Measurements from ENCODE around the gene ARHGEF17.
"Not testable (repeated sequence)": the region's sequence is repeated elsewhere in the genome, so short reads cannot be mapped to it uniquely, and the experiment has no call there.

Gene ARHGEF17

DNA sequence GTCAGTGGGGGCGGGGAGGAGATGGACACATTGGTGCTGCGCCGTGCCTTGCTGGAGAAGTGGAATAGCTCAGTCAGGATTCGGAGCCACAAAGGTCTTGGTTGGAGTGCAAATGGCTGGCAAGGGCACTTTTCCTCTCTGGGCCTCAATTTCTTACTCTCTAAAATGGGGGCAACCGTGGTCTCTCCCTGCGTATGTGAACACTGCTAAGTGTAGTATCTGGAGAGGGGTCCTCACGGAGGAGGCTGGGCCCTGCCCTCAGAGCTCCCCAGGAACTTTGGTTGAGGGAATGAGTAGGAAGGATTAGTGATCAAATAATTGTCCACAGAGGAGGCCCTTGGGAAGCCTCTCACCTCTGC lies 35.4 kb upstream of the ARHGEF17 start:
- no peak for DNase-seq

DNA sequence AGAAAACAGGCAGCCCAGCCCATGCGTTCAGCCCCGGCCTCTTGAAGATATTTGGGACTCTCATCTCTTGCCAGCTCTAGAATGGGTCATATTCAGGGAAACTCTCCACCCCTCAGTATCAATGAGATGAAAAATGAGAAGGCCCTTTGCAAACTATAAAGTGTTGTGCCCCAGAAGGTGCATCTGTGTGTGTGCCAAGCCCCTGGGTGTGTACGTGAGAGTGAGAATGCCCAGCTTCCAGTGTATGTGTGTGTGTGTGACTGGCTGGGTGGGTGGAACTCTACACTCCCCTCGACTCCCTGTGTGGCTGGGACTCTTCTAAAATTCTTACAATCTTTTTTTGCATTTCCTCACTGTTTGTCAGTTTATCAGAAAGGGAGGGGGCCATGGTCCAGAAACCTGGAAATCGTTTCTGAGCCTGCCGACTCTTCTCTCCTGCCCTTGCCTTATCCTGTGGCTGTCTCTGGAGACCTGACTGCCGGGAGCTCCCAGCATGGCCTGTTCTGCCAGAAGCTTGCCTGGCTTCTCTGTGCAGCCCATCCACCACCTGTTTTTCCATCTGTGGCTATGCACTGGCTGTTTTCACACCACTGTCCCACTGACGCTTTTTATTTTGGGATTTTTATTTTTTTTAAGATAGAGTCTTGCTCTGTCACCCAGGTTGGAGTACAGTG lies 34.7 kb upstream of the ARHGEF17 start:
- no peak for DNase-seq

DNA sequence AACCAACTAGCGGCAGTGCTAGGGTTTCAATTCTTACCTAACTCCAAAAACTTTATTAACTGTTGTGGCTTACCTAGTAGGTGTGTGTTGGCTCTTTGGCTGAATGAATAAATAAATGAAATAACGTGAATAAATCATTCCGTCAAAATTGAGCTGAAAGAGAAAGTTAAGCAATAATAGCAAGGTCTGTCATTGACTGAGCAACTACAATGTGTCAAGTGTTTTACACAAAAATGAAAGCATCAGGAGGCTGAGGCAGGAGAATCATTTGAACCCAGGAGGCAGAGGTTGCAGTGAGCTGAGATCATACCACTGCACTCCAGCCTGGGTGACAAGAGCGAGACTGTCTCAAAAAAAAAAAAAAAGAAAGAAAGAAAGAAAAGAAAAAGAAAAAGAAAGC lies 33.9 kb upstream of the ARHGEF17 start:
- not testable (repeated sequence) for DNase-seq

DNA sequence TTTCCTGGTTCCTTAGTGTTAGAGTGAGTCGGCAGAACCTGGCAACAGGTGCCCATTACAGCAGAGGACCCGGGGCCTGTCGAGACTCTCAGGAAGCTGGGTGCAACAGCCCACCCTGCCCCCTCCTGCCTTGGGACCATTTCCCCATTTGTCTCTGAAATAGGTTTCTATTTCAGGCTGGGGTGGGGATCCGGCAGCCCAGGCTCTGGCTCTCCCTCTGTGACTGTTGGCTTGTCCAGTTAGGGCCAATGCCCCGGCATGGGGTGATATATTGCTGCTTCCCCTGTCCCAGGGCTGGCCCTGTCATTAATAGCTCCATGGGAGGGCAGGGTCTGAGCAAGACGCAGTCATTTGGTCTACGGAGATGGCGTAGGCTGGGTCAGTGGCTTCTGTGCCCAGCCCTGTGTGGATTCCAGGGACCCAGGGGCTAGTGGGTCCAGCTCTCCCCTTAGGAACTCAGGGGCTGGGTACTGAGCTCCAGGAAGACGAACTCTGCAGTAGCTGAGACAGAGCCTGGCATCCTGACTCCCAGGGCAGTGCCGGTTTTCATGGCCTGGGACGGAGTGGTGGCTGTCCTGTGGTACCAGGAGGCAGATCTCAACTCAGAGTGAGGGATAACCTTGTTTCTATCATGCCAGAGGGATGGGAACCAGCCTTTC lies 33.2 kb upstream of the ARHGEF17 start:
- DNase-seq = no peak

DNA sequence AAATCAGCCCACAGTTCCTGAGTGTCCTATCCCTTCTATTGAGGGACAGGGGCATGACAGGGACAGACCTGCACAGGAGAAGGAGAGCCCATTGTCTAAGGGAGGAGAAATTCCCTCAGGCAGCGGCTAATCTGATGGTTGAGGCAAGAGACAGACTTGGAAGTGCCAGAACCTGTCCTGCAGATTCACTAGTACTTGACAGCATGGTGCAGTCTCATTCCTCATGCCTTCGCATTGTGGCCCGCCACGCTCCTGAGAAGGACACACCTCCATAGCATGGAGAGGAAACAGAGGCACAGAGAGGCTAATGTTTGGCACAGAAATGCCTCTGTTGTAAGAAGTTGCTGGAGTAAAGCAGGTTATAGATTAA lies 32.7 kb upstream of the ARHGEF17 start:
- DNase-seq = no peak

DNA sequence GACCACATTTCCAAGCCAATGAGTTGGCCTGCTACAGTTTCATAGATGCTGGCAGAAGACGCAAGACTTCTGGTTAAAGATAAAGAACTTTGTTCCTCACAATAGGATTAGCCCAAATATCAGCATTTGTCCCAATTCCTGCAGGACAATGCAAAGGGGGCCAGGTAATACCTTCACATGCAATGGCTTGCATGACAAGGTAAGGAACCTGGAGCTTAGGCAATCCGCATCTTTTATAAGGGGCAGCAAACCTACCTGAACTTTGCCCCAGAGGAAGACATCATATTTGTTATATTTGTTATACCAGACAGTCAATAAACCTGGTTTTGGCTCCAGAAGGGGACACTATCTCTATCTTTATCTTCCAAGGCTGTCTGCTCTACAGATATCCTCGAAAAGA lies 30.6 kb upstream of the ARHGEF17 start:
- DNase-seq = no peak

DNA sequence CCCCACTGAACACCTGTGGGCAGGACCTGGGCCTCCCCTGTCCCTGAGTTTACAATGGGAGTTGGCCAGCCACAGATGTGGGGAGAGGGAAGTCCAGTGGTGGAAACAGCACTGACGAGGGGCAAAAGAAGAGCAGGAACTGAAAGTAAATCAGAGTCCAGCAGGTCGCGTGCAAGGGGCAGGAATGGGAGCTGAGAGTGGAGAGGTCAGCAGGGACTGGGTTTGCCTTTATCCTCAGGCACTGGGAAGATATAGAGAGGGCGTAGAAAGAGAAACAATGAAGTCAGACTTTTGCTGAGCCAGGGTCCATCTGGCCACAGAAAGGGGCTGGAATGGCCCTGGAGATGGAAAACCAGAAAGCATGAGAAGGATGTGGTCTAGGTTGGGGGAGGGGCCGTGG lies 27.4 kb upstream of the ARHGEF17 start:
- no peak for DNase-seq

DNA sequence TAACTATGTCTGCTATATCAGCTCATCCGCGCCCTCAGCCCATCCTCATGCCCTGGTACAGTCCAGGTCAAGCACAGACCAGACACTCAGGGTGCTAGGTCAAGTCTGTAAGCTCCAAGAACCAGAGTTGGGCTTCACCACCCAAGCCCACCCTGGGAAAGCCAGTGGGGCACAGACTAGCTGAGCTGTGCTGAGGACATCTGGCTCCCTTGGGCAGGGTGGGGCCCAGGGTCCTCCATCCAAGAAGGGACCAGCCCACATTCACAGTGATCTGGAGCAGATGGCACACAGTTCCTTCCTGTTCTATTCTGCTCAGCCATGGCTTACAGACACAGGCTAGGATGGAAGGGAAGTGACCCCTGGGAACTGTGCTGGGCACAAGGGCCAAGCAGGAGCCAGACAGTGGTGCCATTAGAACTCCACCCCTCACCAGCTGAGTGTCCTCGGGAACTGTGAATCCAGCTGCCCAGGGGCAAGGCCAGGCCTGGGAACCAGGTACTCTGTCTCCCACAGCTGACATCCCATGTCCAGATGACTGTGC lies 26.8 kb upstream of the ARHGEF17 start:
- no peak for DNase-seq

DNA sequence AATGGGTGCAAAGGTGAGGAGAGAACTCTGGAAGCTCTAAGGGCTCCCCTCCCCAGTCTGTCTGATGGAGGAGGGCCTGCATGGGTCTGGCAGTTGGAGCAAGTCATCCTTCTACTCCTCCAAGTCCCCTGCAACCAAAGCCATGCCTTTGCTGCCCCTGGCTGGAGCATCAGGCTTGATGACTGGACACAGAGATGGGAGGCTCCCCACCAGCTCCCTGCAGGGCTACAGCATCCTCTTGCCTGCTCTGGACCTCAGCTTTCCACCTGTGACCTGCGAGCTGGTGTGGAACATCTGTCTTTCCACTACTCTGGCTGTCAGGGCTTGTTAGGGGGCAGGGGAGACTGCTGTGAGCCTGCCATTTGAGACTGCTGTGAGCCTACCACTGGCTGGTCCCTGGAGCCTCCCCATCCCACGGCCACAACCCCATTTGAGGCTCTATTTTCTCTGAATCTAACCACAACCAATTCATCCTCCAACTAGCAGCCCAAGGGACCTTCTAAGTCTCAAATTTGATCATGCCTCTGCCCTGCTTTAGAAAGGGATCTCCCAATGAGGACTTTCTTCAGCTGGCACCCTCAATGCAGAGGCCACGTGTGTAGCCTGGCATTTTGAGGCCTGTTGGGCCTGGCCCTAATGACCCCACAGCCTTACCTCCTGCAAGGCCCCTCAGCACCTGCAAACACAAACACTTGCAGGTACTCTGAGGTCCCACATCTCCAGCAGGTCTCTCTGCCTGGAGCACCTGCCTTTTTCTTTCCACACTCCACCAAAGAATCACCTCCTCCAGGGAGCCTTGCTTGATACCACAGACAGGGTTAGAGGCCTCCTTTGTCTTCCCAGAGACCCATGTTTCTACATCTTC lies 26.0 kb upstream of the ARHGEF17 start:
- DNase-seq = no peak

DNA sequence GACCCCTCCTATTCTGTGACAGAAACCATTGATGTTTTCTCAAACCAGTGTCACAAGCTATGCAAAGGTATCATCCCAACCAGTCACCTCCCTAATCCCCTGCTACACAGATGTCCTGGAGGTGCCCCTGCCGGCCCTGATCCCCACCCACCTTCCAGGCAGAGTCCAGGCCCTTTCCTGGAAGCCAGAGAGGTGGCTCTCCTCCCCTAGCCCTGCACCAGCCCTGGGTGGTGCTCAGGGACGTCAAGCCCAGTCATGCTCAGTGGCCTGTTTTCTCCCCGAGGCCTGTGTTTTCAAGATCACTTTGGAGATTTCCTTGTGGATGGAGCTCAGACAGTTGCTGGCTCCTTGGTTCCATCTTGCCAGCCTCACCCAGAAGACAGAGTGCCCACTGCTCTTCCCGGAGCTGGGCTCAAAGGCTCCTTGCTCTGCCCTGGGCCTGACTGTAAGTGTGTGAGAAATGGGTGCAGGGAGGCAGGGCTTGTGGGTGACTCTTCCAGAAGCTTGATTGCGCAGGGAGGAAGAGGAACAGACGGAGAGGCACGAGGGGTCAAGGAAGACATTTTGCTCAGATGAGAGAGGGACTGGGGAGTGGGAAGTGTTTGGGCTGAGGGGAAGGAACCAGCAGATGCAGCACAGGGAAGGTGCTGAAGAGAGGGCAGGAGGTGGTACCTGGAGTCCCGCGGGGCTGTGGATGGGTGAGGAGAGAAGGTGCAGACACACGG lies 24.6 kb upstream of the ARHGEF17 start:
- DNase-seq = no peak

DNA sequence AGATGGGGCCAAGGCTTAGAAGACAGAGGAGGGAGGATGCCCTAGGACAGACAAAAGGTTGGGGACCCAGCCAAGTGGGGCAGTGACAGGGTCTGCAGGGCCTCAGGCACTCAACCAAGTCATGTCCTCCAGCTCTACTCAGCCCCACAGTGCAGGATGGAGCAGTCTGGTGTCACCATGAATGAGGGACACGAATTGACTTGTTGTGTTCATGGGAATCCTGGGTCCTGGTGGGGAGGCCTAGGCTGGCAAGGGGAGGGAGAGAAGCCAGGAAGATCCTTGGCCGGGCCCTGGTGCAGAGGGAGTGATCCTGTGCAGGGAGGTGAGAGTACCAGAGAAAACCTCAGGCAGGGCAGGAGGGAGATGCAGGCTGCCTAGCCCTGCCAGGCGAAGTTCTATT lies 24.0 kb upstream of the ARHGEF17 start:
- DNase-seq = no peak

DNA sequence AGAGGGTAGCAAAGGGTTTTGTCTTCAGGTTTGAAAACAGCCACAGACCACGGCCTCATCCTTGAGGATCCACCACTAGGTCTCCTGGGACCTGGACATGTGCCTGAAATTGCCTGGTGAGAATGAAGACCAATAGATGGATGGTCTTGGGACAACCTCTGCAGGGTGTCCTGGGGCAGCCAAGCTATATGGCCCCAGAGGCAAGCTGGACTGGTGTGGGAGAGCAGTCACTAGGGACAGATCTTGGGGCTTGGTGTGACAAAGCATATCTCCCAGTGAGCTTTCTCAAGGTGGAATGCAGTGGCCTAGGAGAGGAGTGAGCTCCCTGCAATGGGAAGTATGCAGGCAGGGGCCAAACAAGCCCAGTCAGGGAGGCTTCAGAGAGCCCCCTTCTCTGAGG lies 22.4 kb upstream of the ARHGEF17 start:
- no peak for DNase-seq

DNA sequence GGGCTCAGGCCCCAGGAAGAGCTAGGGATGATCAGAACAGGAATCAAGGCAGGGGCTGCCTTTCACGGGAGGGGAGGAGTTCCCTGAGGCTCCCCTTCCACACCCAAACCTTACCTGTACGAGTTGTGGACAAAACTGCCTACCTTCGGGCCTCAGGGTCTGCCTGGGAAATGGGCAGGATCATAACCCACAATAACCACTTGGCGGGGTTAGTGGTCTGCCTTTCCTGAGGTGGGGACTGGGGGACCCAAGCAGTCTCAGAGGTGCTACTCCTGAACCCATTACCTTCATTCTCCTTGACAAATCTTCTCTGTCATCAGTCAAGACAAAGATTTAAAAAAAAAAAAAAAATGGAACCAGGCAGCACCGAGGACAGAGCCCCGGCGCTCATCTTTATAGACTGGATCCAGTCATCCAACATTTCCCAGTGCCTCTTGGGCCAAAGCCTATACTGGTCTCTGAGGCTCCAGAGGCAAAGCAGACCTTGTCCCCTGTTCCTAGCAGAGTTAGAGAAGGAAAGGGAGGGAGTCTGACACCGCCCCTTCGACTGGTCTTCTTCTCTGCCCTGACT lies 21.8 kb upstream of the ARHGEF17 start:
- DNase-seq = no peak

DNA sequence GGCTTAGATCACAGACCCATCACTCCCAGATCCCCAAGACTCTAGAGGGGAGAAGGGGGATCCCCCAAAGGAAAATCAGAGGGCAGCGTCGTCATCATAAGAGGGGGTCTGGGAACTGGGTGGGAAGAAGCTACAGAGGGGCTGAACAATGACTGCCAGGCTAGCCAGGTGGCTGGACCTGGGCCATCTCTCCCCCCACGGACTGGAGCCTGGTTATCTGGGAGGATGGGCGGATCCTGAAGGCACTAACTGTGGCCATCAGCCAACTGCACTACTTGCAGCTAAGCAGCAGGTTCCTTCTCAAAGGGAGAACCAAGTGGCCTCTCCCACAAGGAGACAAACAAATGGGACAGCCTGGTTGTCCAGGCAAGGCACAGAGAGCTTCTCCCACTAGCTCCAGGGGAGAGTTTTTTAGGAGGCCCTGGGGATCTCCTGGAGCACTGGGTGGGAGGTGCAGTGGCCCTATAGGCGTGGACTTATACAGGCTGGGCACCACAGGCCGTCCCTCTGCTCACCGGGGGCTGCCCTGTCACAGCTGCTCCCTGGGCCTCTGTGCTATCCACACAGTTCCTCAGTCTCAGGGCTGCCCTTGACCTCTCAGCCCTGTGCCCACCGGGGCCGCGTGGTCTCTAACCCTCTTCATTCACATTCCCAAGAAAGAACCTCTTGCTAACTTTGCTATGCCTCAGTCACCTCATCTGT lies 20.5 kb upstream of the ARHGEF17 start:
- DNase-seq = no peak

DNA sequence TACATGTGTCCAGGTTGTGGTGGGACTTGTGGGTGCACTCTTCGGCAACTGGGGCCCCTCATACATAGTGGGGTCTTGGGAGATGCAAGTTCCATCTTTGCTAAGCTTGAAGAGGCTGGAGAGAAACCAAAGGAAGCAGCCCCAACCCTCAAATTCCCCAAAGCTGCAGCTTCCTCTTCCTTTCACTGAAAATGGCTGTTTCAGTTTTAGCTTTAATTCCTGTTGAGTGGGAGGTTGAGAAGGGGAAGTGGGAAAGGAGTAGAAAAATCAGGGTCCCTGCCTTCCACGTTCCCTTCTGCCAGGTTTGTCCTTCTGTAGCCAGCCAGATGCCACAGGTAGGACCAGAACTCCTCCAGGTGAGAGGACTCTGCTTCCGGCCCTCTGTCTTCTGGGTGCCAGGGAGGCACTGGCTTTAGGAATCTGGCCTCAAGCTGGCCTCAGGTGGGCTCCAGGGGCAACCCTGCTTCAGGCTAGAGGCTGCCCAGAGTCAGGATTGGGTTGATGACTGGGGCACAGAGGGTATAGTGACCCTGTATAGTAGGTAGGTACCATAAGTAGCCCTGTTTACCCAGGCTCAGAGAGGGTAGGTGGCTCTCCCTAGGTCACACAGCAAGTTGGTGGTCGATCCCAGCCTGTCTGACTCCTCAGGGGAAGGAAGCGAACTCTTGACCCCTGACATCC lies 19.7 kb upstream of the ARHGEF17 start:
- DNase-seq = no peak

DNA sequence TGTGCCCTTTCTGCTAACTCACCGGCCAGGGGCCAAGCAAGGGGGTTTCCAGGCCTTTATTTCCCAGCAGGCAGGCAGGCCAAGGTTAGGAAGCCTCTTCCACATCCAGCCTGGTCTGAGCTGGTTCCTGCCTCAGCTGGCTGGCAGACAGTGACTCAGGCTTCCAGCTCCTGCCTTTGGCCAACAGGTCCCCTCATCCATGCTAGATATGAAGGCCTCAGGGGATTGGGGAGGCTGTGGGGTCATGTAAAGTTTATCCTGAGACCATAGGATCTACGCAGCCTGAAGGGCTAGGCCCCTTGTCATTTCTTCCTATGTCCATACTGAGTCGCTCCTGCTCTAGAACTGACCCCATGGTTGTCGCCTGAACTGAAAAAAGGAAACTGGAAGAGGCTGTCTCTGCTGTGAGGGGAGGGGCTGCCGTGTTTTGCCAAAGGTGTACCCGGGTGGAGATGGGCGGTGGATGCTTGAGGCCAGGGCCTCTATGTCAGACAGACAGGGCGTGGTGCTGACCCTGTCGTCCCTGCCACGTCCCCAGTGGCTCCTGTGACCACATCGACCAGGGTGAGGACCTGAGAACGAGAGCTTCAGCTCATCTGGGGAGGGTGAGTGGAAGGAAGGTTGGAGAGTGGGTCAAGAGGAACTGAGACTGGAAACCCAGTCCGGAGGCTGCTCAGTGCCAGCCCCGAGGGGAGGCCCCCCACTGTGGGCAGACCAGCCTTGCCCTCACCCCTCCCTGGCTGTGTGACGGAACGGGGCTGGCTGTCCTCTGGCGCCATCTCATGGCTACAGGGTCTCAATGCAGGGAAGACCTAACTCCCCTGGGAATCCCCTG lies 19.0 kb upstream of the ARHGEF17 start:
- peak; percentile 56 to 70 for DNase-seq

DNA sequence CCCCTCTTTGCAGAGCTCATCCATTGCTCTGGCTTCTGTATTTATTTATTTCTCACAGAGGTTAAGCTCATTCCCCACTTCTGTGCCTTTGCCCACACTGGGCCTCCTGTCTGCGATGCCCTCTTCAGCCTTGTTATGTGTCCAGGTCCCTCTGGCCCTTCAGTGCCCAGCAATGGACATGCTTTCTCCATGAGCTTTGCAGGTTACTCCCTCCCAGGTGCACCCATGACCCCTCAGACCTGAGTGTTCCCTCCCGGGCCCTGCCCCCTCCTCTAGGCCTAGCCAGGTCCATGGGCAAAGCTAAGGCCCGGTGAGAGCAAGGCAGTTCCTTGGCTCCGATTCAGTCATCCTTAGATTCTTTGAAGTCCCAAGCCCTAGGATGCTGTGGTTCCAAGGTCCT lies 17.5 kb upstream of the ARHGEF17 start:
- DNase-seq = no peak

DNA sequence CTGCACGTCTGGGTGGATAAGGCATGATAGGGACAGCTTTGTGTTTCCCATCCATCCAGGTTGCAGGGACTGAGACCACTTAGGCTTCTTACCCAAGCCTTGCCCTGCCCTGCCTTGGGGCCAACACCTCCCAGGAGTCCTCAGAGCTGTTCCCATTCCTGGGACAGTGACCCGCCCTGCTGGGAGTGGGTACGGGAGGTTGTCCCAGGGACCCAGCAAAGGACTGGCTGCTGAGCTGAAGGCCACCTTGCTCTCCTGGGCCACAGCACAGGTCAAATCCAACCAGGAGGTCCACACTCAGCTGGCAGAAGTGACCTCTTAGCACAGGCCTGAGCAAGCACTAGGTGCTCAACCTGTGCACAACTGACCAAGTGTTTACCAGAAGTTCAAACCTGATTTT lies 16.9 kb upstream of the ARHGEF17 start:
- no peak for DNase-seq

DNA sequence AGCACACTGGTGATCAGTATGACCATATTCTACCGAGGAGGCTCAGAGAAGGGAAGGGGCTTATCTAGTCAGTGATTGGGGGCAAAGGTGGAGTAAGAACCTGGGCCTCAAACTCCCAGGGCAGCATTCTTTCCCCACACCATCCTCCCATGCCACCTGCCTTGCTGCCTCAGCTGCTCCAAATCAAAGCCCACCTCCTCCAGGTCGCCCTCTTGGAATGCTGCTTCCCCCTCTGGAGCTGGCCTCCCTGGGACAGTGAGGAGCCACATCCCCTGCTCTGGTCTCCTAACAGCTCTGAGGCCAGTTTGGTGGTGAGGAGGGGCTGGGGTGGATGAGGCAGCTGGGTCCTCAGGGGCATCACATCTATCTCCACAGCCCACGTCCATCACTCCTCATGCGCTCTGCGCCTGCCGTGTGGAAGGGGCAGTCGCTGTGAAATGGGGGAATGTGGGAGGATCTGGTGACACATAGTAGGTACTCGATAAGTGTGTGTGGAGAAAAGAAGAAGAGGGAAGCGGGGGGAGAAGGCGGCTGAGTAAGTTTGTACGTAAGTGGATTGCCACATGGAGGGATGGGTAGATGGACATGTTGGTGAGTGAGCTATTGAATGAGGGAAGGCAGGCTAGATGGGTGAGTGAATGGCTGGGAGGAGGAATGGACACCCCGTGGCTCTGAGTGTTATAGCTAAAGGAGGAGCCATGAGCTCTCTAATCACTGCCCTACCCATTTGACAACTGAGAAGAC lies 16.1 kb upstream of the ARHGEF17 start:
- DNase-seq = no peak

DNA sequence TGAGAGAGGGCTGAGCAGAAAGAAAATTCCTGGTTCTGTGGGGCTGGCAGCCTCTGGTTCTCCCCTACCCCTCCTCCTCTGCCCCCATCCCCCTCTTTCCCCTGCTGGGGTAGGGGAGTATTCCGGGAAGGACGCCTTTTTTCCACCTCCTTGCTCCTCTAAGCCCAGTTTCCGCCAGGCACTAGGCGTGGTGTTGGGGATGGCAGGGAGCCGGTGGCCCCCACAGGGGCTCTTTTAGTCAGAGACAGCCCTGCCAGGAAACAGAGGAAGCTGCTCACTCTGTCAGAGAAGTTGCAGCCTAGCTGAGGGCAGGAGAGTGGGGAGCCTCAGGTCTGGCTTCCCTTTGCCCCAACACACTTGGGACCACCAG lies 15.6 kb upstream of the ARHGEF17 start:
- no peak for DNase-seq

All from hippocampal formation (tissue), 2 donors.